ENCODE measurements around the gene JAK1. TPM values are rescaled to one million over a fixed set of nuclear protein-coding genes. Genes with fewer than 3 reads are reported as not detected.

JAK1 gene
- total RNA-seq, 4 donors from 2014 or later = 112 to 158 (median 135) TPM

- Histone ChIP-seq H3K9me3 (no peaks in the 10 kb centered on the region), H3K4me3 (no peak overlapping the region), H3K4me1 (peaks cover 12 to 20% (median 16%) of the 10 kb centered on the region in 4 donors), H3K27me3 (no peaks in the 10 kb centered on the region), H3K27ac (replicated peaks in 1 of 4) (no peak overlapping the region), H3K36me3 (no peaks in the 10 kb centered on the region)
- DNase-seq (ENCODE audit: extremely low spot score) = no peak
- TF ChIP-seq POLR2AphosphoS5 (IDR thresholded peaks at IDR 0.05) (no peak), EP300 (IDR thresholded peaks at IDR 0.05) (no peak), POLR2A (IDR thresholded peaks at IDR 0.05; ENCODE audit: low read depth) (no peak), CTCF (IDR thresholded peaks at IDR 0.05) (no peak)
- 76% methylated on average over 9 of the region's 9 CpGs for WGBS
- intact Hi-C loops (cut with DNase I) = loop anchor here (5.0 to 10.0 kb wide), 3 partner anchors 72 to 225 kb away; partner anchors contain the start of gene RAVER2
Observed at GRCh38 chr1:64969305-64970046, 3.1 kb upstream of the JAK1 start.

GRCh38 chr1:64967381-64967780 is 1.0 kb upstream of the JAK1 start:
- 80% methylated on average over 6 of the region's 6 CpGs for WGBS
- Histone ChIP-seq H3K27ac (replicated peaks in 1 of 4) (peak overlapping the region; percentile 96 to 98 (median 98)), H3K36me3 (no peaks in the 10 kb centered on the region), H3K4me1 (peaks cover 14 to 31% (median 24%) of the 10 kb centered on the region in 4 donors), H3K4me3 (no peak overlapping the region), H3K9me3 (no peaks in the 10 kb centered on the region), H3K27me3 (no peaks in the 10 kb centered on the region)
- TF ChIP-seq CTCF (IDR thresholded peaks at IDR 0.05) (no peak), POLR2AphosphoS5 (IDR thresholded peaks at IDR 0.05) (no peak), EP300 (IDR thresholded peaks at IDR 0.05) (no peak), POLR2A (IDR thresholded peaks at IDR 0.05; ENCODE audit: low read depth) (no peak)
- intact Hi-C loops (cut with DNase I) = loop anchor here (2.0 to 10.0 kb wide), 4 partner anchors 35 to 223 kb away; partner anchors contain the start of gene RAVER2
- DNase-seq (ENCODE audit: extremely low spot score) = no peak

GRCh38 chr1:64965366-64966157 is 787 bp downstream of the JAK1 start:
- DNase-seq (ENCODE audit: extremely low spot score) = no peak
- WGBS = under 1% methylated on average over 21 of the region's 52 CpGs
- Histone ChIP-seq H3K27me3 (no peaks in the 10 kb centered on the region), H3K27ac (replicated peaks in 1 of 4) (peak overlapping the region; percentile 96 to 98 (median 98)), H3K4me1 (peaks cover 23 to 49% (median 41%) of the 10 kb centered on the region in 4 donors), H3K4me3 (peak overlapping the region; percentile 82 to 94 (median 89)), H3K9me3 (no peaks in the 10 kb centered on the region), H3K36me3 (no peaks in the 10 kb centered on the region)
- TF ChIP-seq POLR2AphosphoS5 (IDR thresholded peaks at IDR 0.05) = peak in 1 of 2 donors; percentile 27
- no peak for TF ChIP-seq EP300 (IDR thresholded peaks at IDR 0.05)
- no peak for TF ChIP-seq CTCF (IDR thresholded peaks at IDR 0.05)
- TF ChIP-seq POLR2A (IDR thresholded peaks at IDR 0.05; ENCODE audit: low read depth) = no peak
- intact Hi-C loops (cut with DNase I) = loop anchor here (2.0 to 10.0 kb wide), 4 partner anchors 37 to 221 kb away; partner anchors contain the start of gene RAVER2

GRCh38 chr1:64963466-64963865 is 2.9 kb downstream of the JAK1 start:
- intact Hi-C loops (cut with DNase I) = loop anchor here (10.0 kb wide), 1 partner anchor 219 kb away; the partner anchor contains the start of gene RAVER2
- TF ChIP-seq CTCF (IDR thresholded peaks at IDR 0.05) (no peak), POLR2AphosphoS5 (IDR thresholded peaks at IDR 0.05) (no peak), POLR2A (IDR thresholded peaks at IDR 0.05; ENCODE audit: low read depth) (no peak), EP300 (IDR thresholded peaks at IDR 0.05) (no peak)

More at GRCh38 chr1:64963466-64963865, 2.9 kb downstream of the JAK1 start:
- Histone ChIP-seq H3K4me1 (peaks cover 31 to 54% (median 46%) of the 10 kb centered on the region in 4 donors), H3K9me3 (no peaks in the 10 kb centered on the region), H3K27me3 (no peaks in the 10 kb centered on the region), H3K4me3 (no peak overlapping the region), H3K27ac (replicated peaks in 1 of 4) (no peak overlapping the region), H3K36me3 (no peaks in the 10 kb centered on the region)
- 86% methylated on average over 5 of the region's 5 CpGs for WGBS
- no peak for DNase-seq (ENCODE audit: extremely low spot score)

All from esophagus muscularis mucosa (tissue), 4 donors.